H9 (cell line): ENCODE results near the gene HRH1. TPM values are rescaled to one million over a fixed set of nuclear protein-coding genes. Genes with fewer than 3 reads are reported as not detected.
A peak's percentile ranks its signal among the peaks of the same experiment; 100 is the strongest.

Experiments used
- DNase-seq: peaks from one replicate; pipeline ENCODE4 v3.0.0-alpha.2; 2017
- H2AFZ ChIP-seq: one replicate; pipeline ENCODE4 v1.6.1; 2013; ENCODE audit warnings: mild to moderate bottlenecking, low read length, control low read depth, moderate library complexity
- H2AK5ac ChIP-seq: 2 replicates; pipeline ENCODE4 v1.6.1; 2013; ENCODE audit warnings: low read length, control low read depth, mixed read lengths; ENCODE audit not compliant: insufficient read length
- H2BK120ac ChIP-seq: one replicate; pipeline ENCODE4 v1.6.1; 2013; ENCODE audit warnings: low read depth, mild to moderate bottlenecking, low read length, control low read depth, inconsistent platforms; ENCODE audit not compliant: poor library complexity, severe bottlenecking
- H2BK12ac ChIP-seq: 2 replicates; pipeline ENCODE4 v1.6.1; 2013; ENCODE audit warnings: low read length, control low read depth, mixed read lengths, low read depth; ENCODE audit not compliant: insufficient read length
- H2BK15ac ChIP-seq: 2 replicates; pipeline ENCODE4 v1.6.1; 2013; ENCODE audit warnings: low read depth, low read length, control low read depth
- H2BK20ac ChIP-seq: one replicate; pipeline ENCODE4 v1.6.1; 2013; ENCODE audit warnings: low read depth, mild to moderate bottlenecking, low read length, control low read depth, inconsistent platforms; ENCODE audit not compliant: poor library complexity, severe bottlenecking
- H2BK5ac ChIP-seq: 2 replicates; pipeline ENCODE4 v1.6.1; 2013; ENCODE audit warnings: low read length, control low read depth, mixed read lengths; ENCODE audit not compliant: insufficient read length
- H3K14ac ChIP-seq: 2 replicates; pipeline ENCODE4 v1.6.1; 2013; ENCODE audit warnings: low read length, control low read depth; ENCODE audit not compliant: insufficient read depth
- H3K18ac ChIP-seq: 2 replicates; pipeline ENCODE4 v1.6.1; 2013; ENCODE audit warnings: low read depth, mild to moderate bottlenecking, mixed read lengths, low read length, control low read depth; ENCODE audit not compliant: insufficient read length
- H3K23ac ChIP-seq: 2 replicates; pipeline ENCODE4 v1.6.1; 2013; ENCODE audit warnings: low read length, control low read depth, mixed read lengths, low read depth; ENCODE audit not compliant: insufficient read length
- H3K23me2 ChIP-seq: 2 replicates; pipeline ENCODE4 v1.6.1; 2013; ENCODE audit warnings: low read depth, mild to moderate bottlenecking, mixed read lengths, low read length, control low read depth; ENCODE audit not compliant: insufficient read length, poor library complexity, severe bottlenecking
- H3K27ac ChIP-seq: 2 replicates; pipeline ENCODE4 v1.5.1; 2013; ENCODE audit warnings: low read length, control low read depth, mixed read lengths, low read depth; ENCODE audit not compliant: insufficient read length
- H3K27me3 ChIP-seq: 2 replicates; pipeline ENCODE4 v1.6.1; 2013; ENCODE audit warnings: low read length, control low read depth, inconsistent platforms; ENCODE audit not compliant: insufficient read depth
- H3K4ac ChIP-seq: 2 replicates; pipeline ENCODE4 v1.6.1; 2013; ENCODE audit warnings: low read depth, mild to moderate bottlenecking, control low read depth, inconsistent platforms, low read length, moderate library complexity
- H3K4me1 ChIP-seq: 2 replicates; pipeline ENCODE4 v1.6.1; 2013; ENCODE audit warnings: low read length, control low read depth, inconsistent platforms; ENCODE audit not compliant: insufficient read depth
- H3K4me2 ChIP-seq: 2 replicates; pipeline ENCODE4 v1.6.1; 2013; ENCODE audit warnings: low read length, control low read depth, mixed read lengths; ENCODE audit not compliant: insufficient read length, insufficient read depth
- H3K56ac ChIP-seq: 2 replicates; pipeline ENCODE4 v1.6.1; 2013; ENCODE audit warnings: low read depth, mild to moderate bottlenecking, mixed read lengths, low read length, control low read depth; ENCODE audit not compliant: insufficient read length
- H3K79me1 ChIP-seq: 2 replicates; pipeline ENCODE4 v1.6.1; 2013; ENCODE audit warnings: low read depth, mild to moderate bottlenecking, moderate library complexity, low read length, control low read depth, inconsistent platforms; ENCODE audit not compliant: insufficient read depth, poor library complexity, severe bottlenecking
- H3K79me2 ChIP-seq: 2 replicates; pipeline ENCODE4 v1.6.1; 2013; ENCODE audit warnings: low read length, control low read depth, inconsistent platforms; ENCODE audit not compliant: insufficient read depth
- H3K9ac ChIP-seq: 2 replicates; pipeline ENCODE4 v1.6.1; 2013; ENCODE audit warnings: low read length, control low read depth, mixed read lengths; ENCODE audit not compliant: insufficient read length; ENCODE audit errors: extremely low read depth
- H3K9me3 ChIP-seq: one replicate; pipeline ENCODE4 v1.6.1; 2013; ENCODE audit warnings: low read depth, low read length, inconsistent platforms; ENCODE audit not compliant: control insufficient read depth
- H3T11ph ChIP-seq: one replicate; pipeline ENCODE4 v1.6.1; 2013; ENCODE audit warnings: mild to moderate bottlenecking, low read length, control low read depth, inconsistent platforms
- H4K20me1 ChIP-seq: one replicate; pipeline ENCODE4 v1.6.1; 2013; ENCODE audit not compliant: control insufficient read depth, insufficient read length, insufficient read depth
- H4K5ac ChIP-seq: 2 replicates; pipeline ENCODE4 v1.6.1; 2013; ENCODE audit warnings: low read depth, mild to moderate bottlenecking, mixed read lengths, low read length, control low read depth; ENCODE audit not compliant: insufficient read length
- H4K8ac ChIP-seq: replicated peaks from 2 replicates; pipeline ENCODE4 v1.6.1; 2013; ENCODE audit warnings: low read length, control low read depth, mixed read lengths, low read depth; ENCODE audit not compliant: insufficient read length
- H4K91ac ChIP-seq: 2 replicates; pipeline ENCODE4 v1.6.1; 2013; ENCODE audit warnings: low read depth, mild to moderate bottlenecking, moderate library complexity, mixed read lengths, low read length, control low read depth; ENCODE audit not compliant: insufficient read length
- H3K27ac Mint-ChIP-seq, 3 experiments: 2 replicates in 2 of 3; 3 replicates in 1 of 3; pipeline ENCODE4 v1.8.0; 2020 to 2021; ENCODE audit warnings: mixed read lengths in 3 of 3, mild to moderate bottlenecking in 1 of 3, moderate library complexity in 1 of 3
- H3K27me3 Mint-ChIP-seq: 2 replicates; pipeline ENCODE4 v1.8.0; 2021; ENCODE audit warnings: low read depth, mild to moderate bottlenecking, moderate library complexity, mixed read lengths
- H3K36me3 Mint-ChIP-seq, 3 experiments: 2 replicates in 2 of 3; 3 replicates in 1 of 3; pipeline ENCODE4 v1.8.0; 2020 to 2021; ENCODE audit warnings: low read depth in 3 of 3, mixed read lengths in 3 of 3; ENCODE audit not compliant: insufficient read depth in 1 of 3
- H3K4me1 Mint-ChIP-seq, 2 experiments: 2 replicates each; pipeline ENCODE4 v1.8.0; 2020; ENCODE audit warnings: mixed read lengths in 2 of 2
- H3K4me3 Mint-ChIP-seq, 2 experiments: 2 replicates in 1 of 2; 3 replicates in 1 of 2; pipeline ENCODE4 v1.8.0; 2020 to 2021; ENCODE audit warnings: mild to moderate bottlenecking in 2 of 2, mixed read lengths in 2 of 2, moderate library complexity in 1 of 2
- H3K9me3 Mint-ChIP-seq, 2 experiments: 2 replicates in 1 of 2; 3 replicates in 1 of 2; pipeline ENCODE4 v1.8.0; 2020; ENCODE audit warnings: mild to moderate bottlenecking in 2 of 2, mixed read lengths in 2 of 2, moderate library complexity in 1 of 2
- WGBS: extraction: QIAGEN DNeasy Blood & Tissue Kit; methylation state at CpG from one replicate; pipeline ENCODE4 v1.1.7; 2013; ENCODE audit warnings: missing lambda C conversion rate, low lambda C conversion rate, mixed read lengths; ENCODE audit not compliant: insufficient read length; ENCODE audit errors: extremely low coverage; 5-methylcytosine and 5-hydroxymethylcytosine counted together
- total RNA-seq: library from RNA; stranded (reverse); gene quantifications from 2 replicates; pipeline ENCODE4 v1.2.1, GENCODE V29; 2021
- TF ChIP-seq, protein P1 (sequence below): fragments of 200-600 bp; sonication (generic); conservative IDR thresholded peaks from 3 replicates; pipeline ENCODE4 v1.8.0; 2021; ENCODE audit warnings: antibody characterized with exemption, mild to moderate bottlenecking

The HRH1 gene
- total RNA-seq, 1 experiment from 2014 or later: 0.74 TPM

DNA sequence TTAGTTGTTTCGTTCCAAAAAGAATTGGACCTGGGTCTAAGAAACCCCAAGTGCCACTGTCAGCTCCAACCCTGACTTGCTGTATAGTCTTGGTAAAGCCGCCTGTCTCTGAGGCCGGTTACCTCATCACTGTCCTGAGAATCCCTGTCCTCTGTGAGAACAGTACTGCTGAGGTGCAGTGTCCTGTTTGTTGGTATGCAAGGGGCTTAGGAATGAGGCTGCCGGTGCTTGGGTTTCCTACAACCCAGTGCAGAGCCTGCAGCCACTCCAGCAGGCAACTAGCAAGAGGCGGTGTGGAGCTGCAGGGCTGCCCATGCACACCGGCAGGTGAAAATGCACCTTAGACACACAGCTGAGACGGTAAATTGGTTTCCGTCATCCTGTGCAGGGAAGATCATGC lies 65.9 kb downstream of the HRH1 start:
- Histone ChIP-seq H3K18ac (no peak overlapping the region), H3K9ac (no peak overlapping the region), H2BK15ac (no peak overlapping the region), H3K23me2 (no peaks in the 10 kb centered on the region), H2BK12ac (no peak overlapping the region), H3K14ac (no peak overlapping the region; the same call in 1 of the 2 replicates), H4K91ac (no peak overlapping the region), H2BK20ac (no peak overlapping the region), H2BK120ac (no peak overlapping the region), H3K27ac (no peak overlapping the region), H3K9me3 (no peaks in the 10 kb centered on the region), H2AFZ (no peak overlapping the region), H3K23ac (no peak overlapping the region), H3K4ac (no peak overlapping the region), H3K79me2 (no peaks in the 10 kb centered on the region), H2BK5ac (no peak overlapping the region), H3T11ph (no peak overlapping the region), H4K20me1 (no peaks in the 10 kb centered on the region), H4K8ac (no peak overlapping the region), H2AK5ac (no peak overlapping the region), H3K27me3 (no peaks in the 10 kb centered on the region), H4K5ac (no peak overlapping the region), H3K4me1 (no peaks in the 10 kb centered on the region), H3K4me2 (no peak overlapping the region), H3K79me1 (no peaks in the 10 kb centered on the region), H3K56ac (no peak overlapping the region)
- no peaks in the 10 kb centered on the region for H3K36me3 Mint-ChIP-seq
- WGBS: no CpG with 5 or more reads among the region's 8 CpGs
- peak; percentile 50 for DNase-seq
- H3K27ac Mint-ChIP-seq: no peak overlapping the region
- no peak overlapping the region for H3K4me3 Mint-ChIP-seq
- TF ChIP-seq, protein P1, sequence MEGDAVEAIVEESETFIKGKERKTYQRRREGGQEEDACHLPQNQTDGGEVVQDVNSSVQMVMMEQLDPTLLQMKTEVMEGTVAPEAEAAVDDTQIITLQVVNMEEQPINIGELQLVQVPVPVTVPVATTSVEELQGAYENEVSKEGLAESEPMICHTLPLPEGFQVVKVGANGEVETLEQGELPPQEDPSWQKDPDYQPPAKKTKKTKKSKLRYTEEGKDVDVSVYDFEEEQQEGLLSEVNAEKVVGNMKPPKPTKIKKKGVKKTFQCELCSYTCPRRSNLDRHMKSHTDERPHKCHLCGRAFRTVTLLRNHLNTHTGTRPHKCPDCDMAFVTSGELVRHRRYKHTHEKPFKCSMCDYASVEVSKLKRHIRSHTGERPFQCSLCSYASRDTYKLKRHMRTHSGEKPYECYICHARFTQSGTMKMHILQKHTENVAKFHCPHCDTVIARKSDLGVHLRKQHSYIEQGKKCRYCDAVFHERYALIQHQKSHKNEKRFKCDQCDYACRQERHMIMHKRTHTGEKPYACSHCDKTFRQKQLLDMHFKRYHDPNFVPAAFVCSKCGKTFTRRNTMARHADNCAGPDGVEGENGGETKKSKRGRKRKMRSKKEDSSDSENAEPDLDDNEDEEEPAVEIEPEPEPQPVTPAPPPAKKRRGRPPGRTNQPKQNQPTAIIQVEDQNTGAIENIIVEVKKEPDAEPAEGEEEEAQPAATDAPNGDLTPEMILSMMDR: no peak
- H3K4me1 Mint-ChIP-seq: no peaks in the 10 kb centered on the region
- H3K9me3 Mint-ChIP-seq: no peaks in the 10 kb centered on the region
- no peaks in the 10 kb centered on the region; the same call in 1 of the 2 replicates for H3K27me3 Mint-ChIP-seq
